Measurements from ENCODE around the gene REXO4. TPM values are rescaled to one million over a fixed set of nuclear protein-coding genes. Genes with fewer than 3 reads are reported as not detected.

Gene REXO4
- total and polyA plus RNA-seq, 9 of the 15 experiments (the other 6 are each of a cell fraction or from before 2014, with no cell fraction given): 3.4 to 72.9 (median 31.1) TPM

- TF ChIP-seq MITF (IDR thresholded peaks at IDR 0.05) (peak; percentile 79; the same call in 1 of the 2 replicates), E2F5 (CRISPR knock-in tag; IDR thresholded peaks at IDR 0.05) (no peak), PPARD (CRISPR knock-in tag; IDR thresholded peaks at IDR 0.05) (no peak), ZNF589 (CRISPR knock-in tag; IDR thresholded peaks at IDR 0.05; ENCODE audit: low read depth) (no peak), NFIX (CRISPR knock-in tag; IDR thresholded peaks at IDR 0.05; ENCODE audit: low read depth) (no peak), ETV1 (tag; conservative IDR thresholded peaks at IDR 0.05; ENCODE audit: low read depth) (peak; percentile 93), SP2 (IDR thresholded peaks at IDR 0.05; ENCODE audit: extremely low read depth, low read depth, low read length, poor library complexity, severe bottlenecking) (no peak), SNAPC5 (CRISPR knock-in tag; IDR thresholded peaks at IDR 0.05) (no peak), MXD1 (CRISPR knock-in tag; IDR thresholded peaks at IDR 0.05; ENCODE audit: borderline replicate concordance, poor library complexity, severe bottlenecking) (peak; percentile 88), ZNF407 (IDR thresholded peaks at IDR 0.05; ENCODE audit: low read depth) (no peak), CBFA2T3 (IDR thresholded peaks at IDR 0.05) (0 out of 2 replicates have a peak, but pooled peaks have one; percentile 22), KAT2B (IDR thresholded peaks at IDR 0.05; ENCODE audit: low read depth, low read length) (no peak), RBM34 (IDR thresholded peaks at IDR 0.05; ENCODE audit: borderline replicate concordance, insufficient read depth, low read length) (no peak), SREBF1 (IDR thresholded peaks at IDR 0.05; ENCODE audit: borderline replicate concordance, low read depth, low read length) (no peak)
These were observed at the start of gene REXO4 (continued) for GRCh38 chr9:133417541-133418461.
